ENCODE results near the gene LCA5.
"Not testable (repeated sequence)": the region's sequence is repeated elsewhere in the genome, so short reads cannot be mapped to it uniquely, and the experiment has no call there.

The LCA5 gene

GRCh38 chr6:79536585-79536953, 661 bp downstream of the LCA5 start:
- peak; percentile 12 to 45 for DNase-seq

GRCh38 chr6:79529567-79529966, 7.7 kb downstream of the LCA5 start:
- DNase-seq: not testable (repeated sequence)

GRCh38 chr6:79526897-79527296, 10.3 kb downstream of the LCA5 start:
- DNase-seq: no peak

GRCh38 chr6:79525272-79526100, 11.7 kb downstream of the LCA5 start:
- DNase-seq: no peak

GRCh38 chr6:79524065-79524464, 13.2 kb downstream of the LCA5 start:
- DNase-seq: no peak

- no peak for DNase-seq
These were observed 14.6 kb downstream of the LCA5 start for GRCh38 chr6:79522609-79523008.

GRCh38 chr6:79520534-79520933, 16.7 kb downstream of the LCA5 start:
- no peak for DNase-seq

- DNase-seq: no peak
These were observed 18.4 kb downstream of the LCA5 start for GRCh38 chr6:79518842-79519241.

- no peak for DNase-seq
These were observed 21.8 kb downstream of the LCA5 start for GRCh38 chr6:79515436-79515835.

GRCh38 chr6:79513111-79513510, 24.1 kb downstream of the LCA5 start:
- DNase-seq: no peak

- DNase-seq: no peak
These were observed 25.2 kb downstream of the LCA5 start for GRCh38 chr6:79512014-79512413.

GRCh38 chr6:79510707-79511106, 26.5 kb downstream of the LCA5 start:
- no peak for DNase-seq

- no peak for DNase-seq
These were observed 31.0 kb downstream of the LCA5 start for GRCh38 chr6:79506251-79506650.

- no peak for DNase-seq
These were observed 32.9 kb downstream of the LCA5 start for GRCh38 chr6:79504372-79504771.

- no peak for DNase-seq
These were observed 38.4 kb downstream of the LCA5 start for GRCh38 chr6:79498842-79499241.

- no peak for DNase-seq
These were observed 42.0 kb downstream of the LCA5 start for GRCh38 chr6:79495246-79495645.

- DNase-seq: no peak
These were observed 42.4 kb downstream of the LCA5 start for GRCh38 chr6:79494841-79495240.

GRCh38 chr6:79470728-79471127, 66.5 kb downstream of the LCA5 start:
- DNase-seq: no peak

- no peak for DNase-seq
These were observed 67.6 kb downstream of the LCA5 start for GRCh38 chr6:79469376-79470246.

GRCh38 chr6:79468587-79468986, 68.6 kb downstream of the LCA5 start:
- DNase-seq: no peak

- no peak for DNase-seq
These were observed 69.1 kb downstream of the LCA5 start for GRCh38 chr6:79468116-79468515.

- no peak for DNase-seq
These were observed 69.5 kb downstream of the LCA5 start for GRCh38 chr6:79467716-79468115.

GRCh38 chr6:79466207-79466834, 70.9 kb downstream of the LCA5 start:
- DNase-seq: peak; percentile 5 to 45

- no peak for DNase-seq
These were observed 71.8 kb downstream of the LCA5 start for GRCh38 chr6:79465381-79465780.

All from NCI-H526 (cell line).